Sciatic nerve (tissue), 1 donor: ENCODE measurements around the gene INCENP. TPM values are rescaled to one million over a fixed set of nuclear protein-coding genes. Genes with fewer than 3 reads are reported as not detected.

Source experiments
- total RNA-seq: library from RNA; stranded (reverse); fragmentation: NEBNext Ultra II Directional; extraction: Animal tissue kit (Norgen Biotek cat#: 25700); gene quantifications from one replicate; pipeline ENCODE4 v1.2.1, GENCODE V29; 2021
- donor health status: DM: no; HTN: no; CAD: no.

The INCENP gene
- total RNA-seq, 1 donor from 2014 or later, result 19.4 TPM

Other genes with a start within 250 kb of the INCENP start
- 127 TPM for gene FADS3, start 232.5 kb upstream of the INCENP start, total RNA-seq
- 70.5 TPM for gene RAB3IL1, start 206.4 kb upstream of the INCENP start, total RNA-seq
- gene BEST1, start 173.7 kb upstream of the INCENP start, total RNA-seq, result 31.3 TPM
- 4,297 TPM for gene FTH1, start 156.4 kb upstream of the INCENP start, total RNA-seq
- not detected for gene SCGB1D1, start 66.2 kb downstream of the INCENP start, total RNA-seq
- gene SCGB2A1, start 84.7 kb downstream of the INCENP start, total RNA-seq, result not detected
- not detected for gene SCGB1D2, start 118.2 kb downstream of the INCENP start, total RNA-seq
- not detected for gene SCGB2A2, start 146.1 kb downstream of the INCENP start, total RNA-seq
- gene SCGB1D4, start 175.1 kb downstream of the INCENP start, total RNA-seq, result not detected
- gene ASRGL1, start 213.4 kb downstream of the INCENP start, total RNA-seq, result 17.0 TPM